ENCODE data around the gene GDPD4.

GDPD4 gene

GRCh38 chr11:77236901-77237300 is 64.6 kb downstream of the GDPD4 start:
- no peak for TF ChIP-seq CTCF (IDR thresholded peaks at IDR 0.05; ENCODE audit: low read depth, low read length)
- no peak for DNase-seq (ENCODE audit: extremely low read depth, low read depth)

- DNase-seq (ENCODE audit: extremely low read depth, low read depth) = no peak
- no peak for TF ChIP-seq CTCF (IDR thresholded peaks at IDR 0.05; ENCODE audit: low read depth, low read length)
Measured at GRCh38 chr11:77233011-77233410, 68.5 kb downstream of the GDPD4 start.

GRCh38 chr11:77232242-77232641 is 69.2 kb downstream of the GDPD4 start:
- TF ChIP-seq CTCF (IDR thresholded peaks at IDR 0.05; ENCODE audit: low read depth, low read length) = no peak
- no peak for DNase-seq (ENCODE audit: extremely low read depth, low read depth)

GRCh38 chr11:77231800-77232199 is 69.7 kb downstream of the GDPD4 start:
- DNase-seq (ENCODE audit: extremely low read depth, low read depth) = no peak
- no peak for TF ChIP-seq CTCF (IDR thresholded peaks at IDR 0.05; ENCODE audit: low read depth, low read length)

- no peak for DNase-seq (ENCODE audit: extremely low read depth, low read depth)
- TF ChIP-seq CTCF (IDR thresholded peaks at IDR 0.05; ENCODE audit: low read depth, low read length) = no peak
Measured at GRCh38 chr11:77230878-77231605, 70.4 kb downstream of the GDPD4 start.

- no peak for DNase-seq (ENCODE audit: extremely low read depth, low read depth)
- TF ChIP-seq CTCF (IDR thresholded peaks at IDR 0.05; ENCODE audit: low read depth, low read length) = no peak
Measured at GRCh38 chr11:77223797-77224196, 77.7 kb downstream of the GDPD4 start.

- DNase-seq (ENCODE audit: extremely low read depth, low read depth) = no peak
- no peak for TF ChIP-seq CTCF (IDR thresholded peaks at IDR 0.05; ENCODE audit: low read depth, low read length)
Measured at GRCh38 chr11:77217156-77217555, 84.3 kb downstream of the GDPD4 start.
